K562 (cell line): ENCODE measurements around the gene SLC9A1. TPM values are rescaled to one million over a fixed set of nuclear protein-coding genes. Genes with fewer than 3 reads are reported as not detected.
A peak's percentile ranks its signal among the peaks of the same experiment; 100 is the strongest.

ENCODE experiments used
- AFF1 ChIP-seq, 2 experiments: fragments of 450-650 bp; IDR thresholded peaks; 2 replicates each; pipeline ENCODE4 v1.6.1; 2018; ENCODE audit warnings: mild to moderate bottlenecking in 2 of 2, low read depth in 1 of 2; ENCODE audit not compliant: partially characterized antibody in 2 of 2
- CREB3L1 ChIP-seq: fragments of 450-650 bp; IDR thresholded peaks from 2 replicates; pipeline ENCODE4 v1.6.1; 2014; ENCODE audit warnings: low read depth, mild to moderate bottlenecking, moderate library complexity, borderline replicate concordance
- TCF15 ChIP-seq: fragments of 250-450 bp; sonication (Bioruptor Pico); IDR thresholded peaks from 2 replicates; pipeline ENCODE4 v1.8.0; 2022; ENCODE audit warnings: moderate library complexity, mild to moderate bottlenecking, inconsistent platforms
- polyA plus RNA-seq, 8 experiments: library from polyadenylated mRNA; depleted of rRNA in 4 of 8; stranded (reverse) in 5 of 8; unstranded in 3 of 8; fragments of >200 nt; fragmentation: Nextera tagmentation in 2 of 8; fragmentation: Illumina TruSeq in 1 of 8; extraction: Ambion mirVana in 2 of 8; extraction: Trizol in 1 of 8; gene quantifications; 2 replicates each; pipeline versions ENCODE4 v1.2.1 to v1.2.3, GENCODE V29; 2011 to 2014; ENCODE audit warnings: inconsistent platforms in 1 of 8, missing spikeins in 1 of 8
- total RNA-seq, 7 experiments: library from RNA; depleted of rRNA in 6 of 7; stranded (reverse); fragments of >200 nt in 6 of 7; fragmentation: Illumina TruSeq in 2 of 7; extraction: Trizol in 2 of 7; gene quantifications; 2 replicates each; pipeline versions ENCODE4 v1.2.1 to v1.2.3, GENCODE V29; 2011 to 2021; ENCODE audit warnings: low replicate concordance in 1 of 7

The SLC9A1 gene
- total and polyA plus RNA-seq, 9 of the 15 experiments (the other 6 are each of a cell fraction or from before 2014, with no cell fraction given) = 0.59 to 14.4 (median 2.0) TPM

GRCh38 chr1:27157194-27157593 is 2.3 kb upstream of the SLC9A1 start (continued):
- TF ChIP-seq AFF1 (IDR thresholded peaks at IDR 0.05; ENCODE audit: low read depth in 1 of 2, partially characterized antibody in 2 of 2) (peak in 1 of 2 experiments; percentile 9), CREB3L1 (no peak), TCF15 (CRISPR knock-in tag) (no peak)
